Liver (tissue), 9 donors: Measurements from ENCODE around the gene LRRC4B. TPM values are rescaled to one million over a fixed set of nuclear protein-coding genes. Genes with fewer than 3 reads are reported as not detected.

Experiments
- DNase-seq: peaks from one replicate; pipeline ENCODE4 v3.0.0-alpha.2; 2017; ENCODE audit warnings: low spot score
- H3K27ac ChIP-seq, 2 donors: one replicate each; pipeline ENCODE4 v1.7.0; 2013; ENCODE audit warnings: inconsistent platforms in 2 of 2, low read length in 2 of 2, control low read depth in 1 of 2, low read depth in 1 of 2, mild to moderate bottlenecking in 1 of 2
- H3K27me3 ChIP-seq, 4 donors: one replicate each; pipeline versions ENCODE4 v1.6.1 to v1.7.0; 2013; ENCODE audit warnings: low read length in 3 of 4, inconsistent platforms in 1 of 4, mild to moderate bottlenecking in 1 of 4, moderate library complexity in 1 of 4; ENCODE audit not compliant: control insufficient read depth in 4 of 4, insufficient read depth in 4 of 4
- H3K36me3 ChIP-seq, 4 donors: one replicate each; pipeline versions ENCODE4 v1.6.1 to v1.7.0; 2013; ENCODE audit warnings: low read length in 3 of 4, mild to moderate bottlenecking in 3 of 4, low read depth in 1 of 4, moderate library complexity in 1 of 4; ENCODE audit not compliant: control insufficient read depth in 4 of 4, insufficient read depth in 3 of 4
- H3K4me1 ChIP-seq, 4 donors: one replicate each; pipeline versions ENCODE4 v1.6.1 to v1.7.0; 2013; ENCODE audit warnings: low read length in 3 of 4, mild to moderate bottlenecking in 3 of 4, moderate library complexity in 1 of 4; ENCODE audit not compliant: control insufficient read depth in 4 of 4, insufficient read depth in 4 of 4
- H3K4me3 ChIP-seq, 3 donors: one replicate each; pipeline versions ENCODE4 v1.6.1 to v1.7.0; 2013; ENCODE audit warnings: low read length in 3 of 3, control low read depth in 1 of 3, low read depth in 1 of 3, mild to moderate bottlenecking in 1 of 3
- H3K9ac ChIP-seq, 2 donors: one replicate each; pipeline ENCODE4 v1.7.0; 2013; ENCODE audit warnings: low read length in 2 of 2, mild to moderate bottlenecking in 2 of 2, moderate library complexity in 2 of 2, control low read depth in 1 of 2, low read depth in 1 of 2
- H3K9me3 ChIP-seq, 4 donors: one replicate each; pipeline versions ENCODE4 v1.6.1 to v1.7.0; 2013; ENCODE audit warnings: low read length in 3 of 4; ENCODE audit not compliant: control insufficient read depth in 4 of 4
- EGR1 ChIP-seq, 2 donors: IDR thresholded peaks; 2 replicates each; pipeline ENCODE4 v1.6.1; 2016 to 2018; ENCODE audit warnings: antibody characterized with exemption in 2 of 2, low read depth in 2 of 2
- FOXA1 ChIP-seq: IDR thresholded peaks from 2 replicates; pipeline ENCODE4 v1.6.1; 2016; ENCODE audit warnings: antibody characterized with exemption
- FOXA2 ChIP-seq: IDR thresholded peaks from 2 replicates; pipeline ENCODE4 v1.6.1; 2016; ENCODE audit warnings: antibody characterized with exemption
- GABPA ChIP-seq, 2 donors: IDR thresholded peaks in 1 of 2; conservative IDR thresholded peaks in 1 of 2; 2 replicates each; pipeline ENCODE4 v1.6.1; 2016; ENCODE audit warnings: antibody characterized with exemption in 2 of 2, mild to moderate bottlenecking in 1 of 2, moderate library complexity in 1 of 2
- HNF4A ChIP-seq, 2 donors: conservative IDR thresholded peaks; 2 replicates each; pipeline ENCODE4 v1.6.1; 2016; ENCODE audit warnings: antibody characterized with exemption in 2 of 2, mild to moderate bottlenecking in 2 of 2
- RAD21 ChIP-seq, 2 donors: IDR thresholded peaks; 2 replicates each; pipeline ENCODE4 v1.6.1; 2016; ENCODE audit warnings: antibody characterized with exemption in 2 of 2, mild to moderate bottlenecking in 2 of 2
- TAF1 ChIP-seq: conservative IDR thresholded peaks from 2 replicates; pipeline ENCODE4 v1.6.1; 2016; ENCODE audit warnings: antibody characterized with exemption, mild to moderate bottlenecking
- WGBS: extraction: QIAGEN DNeasy Blood & Tissue Kit; methylation state at CpG from one replicate; pipeline ENCODE4 v1.1.7; 2013; 5-methylcytosine and 5-hydroxymethylcytosine counted together
- polyA plus RNA-seq, 2 donors: library from polyadenylated mRNA; stranded (reverse) in 1 of 2; unstranded in 1 of 2; fragments of 200-250 nt in 1 of 2; fragments of >200 nt in 1 of 2; fragmentation: Nextera tagmentation in 1 of 2; extraction: Ambion mirVana in 1 of 2; gene quantifications; one replicate each; pipeline versions ENCODE4 v1.2.1 to v1.2.3, GENCODE V29; 2013 to 2015
- total RNA-seq, 2 donors: library from RNA; depleted of rRNA; stranded (reverse); fragments of >200 nt; gene quantifications; one replicate each; pipeline ENCODE4 v1.2.3, GENCODE V29; 2014
- TF ChIP-seq, protein P1 (sequence below): fragments of 150-350 bp; IDR thresholded peaks from 2 replicates; pipeline ENCODE4 v1.5.1; 2017; ENCODE audit warnings: improper control_type of control experiment, low read depth, low read length; ENCODE audit not compliant: missing input control
- TF ChIP-seq, protein P2 (sequence below): IDR thresholded peaks from 2 replicates; pipeline ENCODE4 v1.6.1; 2016; ENCODE audit warnings: antibody characterized with exemption
- TF ChIP-seq, protein P3 (sequence below): IDR thresholded peaks from 2 replicates; pipeline ENCODE4 v1.6.1; 2016; ENCODE audit warnings: antibody characterized with exemption
- donor health status: healthy.
- donor health status: healthy.
- donor health status: healthy.
- donor health status: healthy.
- donor health status: healthy.

Gene LRRC4B
- total and polyA plus RNA-seq, 4 donors: 0.11 to 1.1 (median 0.79) TPM

DNA sequence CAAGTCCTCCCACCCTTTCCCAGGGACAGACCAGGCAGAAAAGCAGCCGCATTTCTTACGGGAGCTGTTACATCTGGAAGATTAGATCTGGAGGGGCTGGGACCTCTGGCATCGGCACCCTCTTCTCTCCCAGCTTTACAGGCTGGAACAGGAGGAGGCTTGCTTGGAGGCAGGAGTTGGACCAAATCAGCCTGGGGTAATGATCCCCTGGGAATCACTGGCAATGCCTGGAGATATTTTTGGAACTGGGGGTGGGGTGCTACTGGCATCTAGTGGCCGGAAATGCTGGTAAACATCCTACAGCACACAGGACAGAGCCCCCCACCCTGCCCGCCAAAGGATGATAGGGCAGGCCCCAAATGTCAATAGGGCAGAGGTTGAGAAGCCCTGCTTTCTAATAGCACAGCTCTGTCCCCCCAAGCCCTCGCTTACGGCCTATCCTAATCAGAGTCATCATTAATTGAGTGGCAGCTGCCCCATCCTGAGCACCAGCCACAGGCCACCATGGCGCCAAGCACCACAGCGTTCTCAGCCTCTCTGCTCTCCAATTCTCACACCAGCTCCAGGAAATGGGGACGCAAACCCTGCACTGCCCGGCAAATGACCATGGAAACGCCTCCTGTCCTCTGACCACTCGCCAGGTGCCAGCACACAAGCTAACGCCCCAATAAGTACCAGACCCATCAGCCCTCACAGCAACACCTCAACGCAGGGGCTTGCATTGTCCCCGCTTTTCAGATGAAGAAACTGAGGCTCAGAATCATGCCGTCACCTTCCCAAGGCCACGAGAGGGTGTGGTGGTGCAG is 20.6 kb downstream of the LRRC4B start:
- H3K27me3 ChIP-seq: peaks cover 0 to 8% (median 0%) of the 10 kb centered on the region in 4 donors
- no peak overlapping the region for H3K27ac ChIP-seq
- H3K36me3 ChIP-seq: no peaks in the 10 kb centered on the region
- TF ChIP-seq, protein P1, sequence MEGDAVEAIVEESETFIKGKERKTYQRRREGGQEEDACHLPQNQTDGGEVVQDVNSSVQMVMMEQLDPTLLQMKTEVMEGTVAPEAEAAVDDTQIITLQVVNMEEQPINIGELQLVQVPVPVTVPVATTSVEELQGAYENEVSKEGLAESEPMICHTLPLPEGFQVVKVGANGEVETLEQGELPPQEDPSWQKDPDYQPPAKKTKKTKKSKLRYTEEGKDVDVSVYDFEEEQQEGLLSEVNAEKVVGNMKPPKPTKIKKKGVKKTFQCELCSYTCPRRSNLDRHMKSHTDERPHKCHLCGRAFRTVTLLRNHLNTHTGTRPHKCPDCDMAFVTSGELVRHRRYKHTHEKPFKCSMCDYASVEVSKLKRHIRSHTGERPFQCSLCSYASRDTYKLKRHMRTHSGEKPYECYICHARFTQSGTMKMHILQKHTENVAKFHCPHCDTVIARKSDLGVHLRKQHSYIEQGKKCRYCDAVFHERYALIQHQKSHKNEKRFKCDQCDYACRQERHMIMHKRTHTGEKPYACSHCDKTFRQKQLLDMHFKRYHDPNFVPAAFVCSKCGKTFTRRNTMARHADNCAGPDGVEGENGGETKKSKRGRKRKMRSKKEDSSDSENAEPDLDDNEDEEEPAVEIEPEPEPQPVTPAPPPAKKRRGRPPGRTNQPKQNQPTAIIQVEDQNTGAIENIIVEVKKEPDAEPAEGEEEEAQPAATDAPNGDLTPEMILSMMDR: peak; percentile 13
- TF ChIP-seq HNF4A (conservative IDR thresholded peaks at IDR 0.05) (no peak), FOXA1 (no peak), RAD21 (IDR thresholded peaks at IDR 0.05) (peak in 1 of 2 donors; percentile 27)
- TF ChIP-seq, protein P2, sequence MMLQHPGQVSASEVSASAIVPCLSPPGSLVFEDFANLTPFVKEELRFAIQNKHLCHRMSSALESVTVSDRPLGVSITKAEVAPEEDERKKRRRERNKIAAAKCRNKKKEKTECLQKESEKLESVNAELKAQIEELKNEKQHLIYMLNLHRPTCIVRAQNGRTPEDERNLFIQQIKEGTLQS: no peak
- TF ChIP-seq, protein P3, sequence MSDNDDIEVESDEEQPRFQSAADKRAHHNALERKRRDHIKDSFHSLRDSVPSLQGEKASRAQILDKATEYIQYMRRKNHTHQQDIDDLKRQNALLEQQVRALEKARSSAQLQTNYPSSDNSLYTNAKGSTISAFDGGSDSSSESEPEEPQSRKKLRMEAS: no peak
- H3K9me3 ChIP-seq: no peaks in the 10 kb centered on the region
- no peak overlapping the region for H3K9ac ChIP-seq
- no peak overlapping the region for H3K4me3 ChIP-seq
- no peak for DNase-seq
- WGBS: 50% methylated on average over 18 of the region's 18 CpGs
- H3K4me1 ChIP-seq: peaks cover 0 to 5% (median 0%) of the 10 kb centered on the region in 4 donors

DNA sequence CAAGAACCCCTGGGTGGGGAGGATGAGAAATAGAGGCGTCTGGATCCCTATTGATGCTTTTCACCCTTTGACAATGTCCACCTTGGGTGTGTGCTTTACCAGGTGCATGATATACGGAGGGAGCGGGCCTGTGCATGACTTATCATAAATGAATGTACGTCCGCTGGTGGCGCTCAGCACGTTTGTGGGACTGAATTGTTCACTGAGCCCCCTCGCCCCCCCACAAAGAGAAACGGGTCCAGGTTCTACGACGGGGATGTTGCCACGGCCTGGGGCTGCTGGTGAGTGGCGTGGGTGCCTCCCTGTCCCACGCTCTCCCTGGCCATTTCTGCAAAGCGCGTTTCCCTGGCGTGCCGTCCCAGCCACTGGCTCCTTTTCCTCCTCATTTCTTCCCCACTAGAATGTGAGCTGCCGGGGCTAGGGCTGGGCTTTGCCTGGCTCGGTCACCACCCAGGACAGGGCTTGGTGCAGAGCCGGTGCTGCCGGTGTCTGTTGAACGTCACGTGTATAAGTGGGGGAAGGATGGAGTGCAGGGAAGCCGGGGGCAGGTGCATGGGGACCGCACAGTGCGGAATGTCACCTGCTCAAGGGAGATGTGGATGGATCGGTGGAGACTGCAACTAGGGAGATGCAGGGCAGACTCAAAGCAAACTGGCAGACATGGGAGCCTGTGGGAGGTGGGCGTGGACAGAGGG is 21.6 kb downstream of the LRRC4B start:
- DNase-seq: no peak
- 68% methylated on average over 29 of the region's 29 CpGs for WGBS
- H3K9me3 ChIP-seq: no peaks in the 10 kb centered on the region
- peaks cover 0 to 8% (median 0%) of the 10 kb centered on the region in 4 donors for H3K27me3 ChIP-seq
- H3K9ac ChIP-seq: no peak overlapping the region
- no peak overlapping the region for H3K4me3 ChIP-seq
- no peaks in the 10 kb centered on the region for H3K36me3 ChIP-seq
- H3K27ac ChIP-seq: no peak overlapping the region
- TF ChIP-seq FOXA1 (no peak), GABPA (IDR thresholded peaks at IDR 0.05 in 1 of 2, conservative IDR thresholded peaks at IDR 0.05 in 1 of 2) (no peak), FOXA2 (no peak), TAF1 (no peak), EGR1 (IDR thresholded peaks at IDR 0.05; ENCODE audit: low read depth in 2 of 2) (no peak), RAD21 (IDR thresholded peaks at IDR 0.05) (no peak)
- TF ChIP-seq, protein P3: no peak
- TF ChIP-seq, protein P1: no peak
- peaks cover 0 to 5% (median 0%) of the 10 kb centered on the region in 4 donors for H3K4me1 ChIP-seq
